Hepatocyte (in vitro differentiated cells): ENCODE results near the gene AIFM3. TPM values are rescaled to one million over a fixed set of nuclear protein-coding genes. Genes with fewer than 3 reads are reported as not detected.

Experiments
- DNase-seq: peaks from one replicate; pipeline ENCODE4 v3.0.0-alpha.2; 2016; ENCODE audit warnings: low spot score
- H2AFZ ChIP-seq: fragments of 200-600 bp; sonication (generic); 2 replicates; pipeline ENCODE4 v1.6.0; 2016; ENCODE audit warnings: antibody characterized with exemption, mild to moderate bottlenecking
- H3K27ac ChIP-seq: fragments of 200-600 bp; sonication (generic); 2 replicates; pipeline ENCODE4 v1.5.1; 2016; ENCODE audit warnings: mild to moderate bottlenecking
- H3K27me3 ChIP-seq: fragments of 200-600 bp; sonication (generic); 2 replicates; pipeline ENCODE4 v1.6.1; 2016
- H3K36me3 ChIP-seq: fragments of 200-600 bp; sonication (generic); replicated peaks from 2 replicates; pipeline ENCODE4 v1.5.1; 2016; ENCODE audit warnings: low read depth; ENCODE audit not compliant: insufficient read depth
- H3K4me1 ChIP-seq: fragments of 200-600 bp; sonication (generic); 2 replicates; pipeline ENCODE4 v1.5.1; 2016; ENCODE audit warnings: mild to moderate bottlenecking, moderate library complexity; ENCODE audit not compliant: insufficient read depth
- H3K4me2 ChIP-seq: fragments of 200-600 bp; sonication (generic); 2 replicates; pipeline ENCODE4 v1.6.0; 2016
- H3K4me3 ChIP-seq: fragments of 200-600 bp; sonication (generic); 2 replicates; pipeline ENCODE4 v1.5.1; 2016; ENCODE audit warnings: mild to moderate bottlenecking
- H3K79me2 ChIP-seq: fragments of 200-600 bp; sonication (generic); 2 replicates; pipeline ENCODE4 v1.6.0; 2017; ENCODE audit warnings: mild to moderate bottlenecking
- H3K9me2 ChIP-seq: fragments of 200-600 bp; sonication (generic); replicated peaks from 2 replicates; pipeline ENCODE4 v1.6.0; 2017; ENCODE audit warnings: mild to moderate bottlenecking; ENCODE audit not compliant: insufficient read depth
- H3K9me3 ChIP-seq: fragments of 200-600 bp; sonication (generic); 2 replicates; pipeline ENCODE4 v1.5.1; 2016; ENCODE audit warnings: low read depth, mild to moderate bottlenecking
- H4K20me1 ChIP-seq: fragments of 200-600 bp; sonication (generic); 2 replicates; pipeline ENCODE4 v1.6.0; 2016; ENCODE audit warnings: mild to moderate bottlenecking; ENCODE audit not compliant: insufficient read depth, poor library complexity, severe bottlenecking
- CTCF ChIP-seq: fragments of 200-600 bp; sonication (generic); IDR thresholded peaks from 2 replicates; pipeline ENCODE4 v1.5.1; 2016; ENCODE audit warnings: antibody characterized with exemption, mild to moderate bottlenecking; ENCODE audit not compliant: poor library complexity
- EZH2 ChIP-seq: fragments of 200-600 bp; sonication (generic); IDR thresholded peaks from 2 replicates; pipeline ENCODE4 v1.6.1; 2016; ENCODE audit warnings: antibody characterized with exemption, mild to moderate bottlenecking, borderline replicate concordance
- EZH2phosphoT487 ChIP-seq: fragments of 200-600 bp; sonication (generic); IDR thresholded peaks from one replicate; pipeline ENCODE4 v1.6.1; 2018; ENCODE audit warnings: antibody characterized with exemption, mild to moderate bottlenecking, low read depth, moderate library complexity; ENCODE audit not compliant: unreplicated experiment, severe bottlenecking
- WGBS: methylation state at CpG from one replicate; pipeline ENCODE4 v1.1.6; 2016; ENCODE audit warnings: low lambda C conversion rate; ENCODE audit errors: missing lambda C conversion rate; 5-methylcytosine and 5-hydroxymethylcytosine counted together
- polyA plus RNA-seq: library from polyadenylated mRNA; unstranded; fragments of >200 nt; fragmentation: Nextera tagmentation; extraction: Ambion mirVana; gene quantifications from 2 replicates; pipeline ENCODE4 v1.2.1, GENCODE V29; 2016
- total RNA-seq: library from RNA; depleted of rRNA; stranded (reverse); fragments of >200 nt; gene quantifications from 2 replicates; pipeline ENCODE4 v1.2.3, GENCODE V29; 2014

Gene AIFM3
- total and polyA plus RNA-seq, 2 experiments from 2014 or later = 1.7 to 3.1 TPM

- Histone ChIP-seq H3K4me1 (peaks cover 5% of the 10 kb centered on the region), H4K20me1 (no peaks in the 10 kb centered on the region), H3K79me2 (no peaks in the 10 kb centered on the region), H3K27ac (no peak overlapping the region), H3K27me3 (no peaks in the 10 kb centered on the region), H3K4me2 (no peak overlapping the region), H3K9me3 (no peaks in the 10 kb centered on the region), H3K36me3 (no peaks in the 10 kb centered on the region), H2AFZ (no peak overlapping the region), H3K9me2 (no peaks in the 10 kb centered on the region), H3K4me3 (no peak overlapping the region)
- TF ChIP-seq EZH2 = no peak
- no peak for TF ChIP-seq CTCF
- no peak for TF ChIP-seq EZH2phosphoT487
- WGBS = 77% methylated on average over 14 of the region's 14 CpGs
- DNase-seq = no peak
Measured at GRCh38 chr22:21026783-21027692, 60.0 kb downstream of the AIFM3 start.

- no peaks in the 10 kb centered on the region for H3K9me2 ChIP-seq
- no peaks in the 10 kb centered on the region for H3K27me3 ChIP-seq
- no peaks in the 10 kb centered on the region for H4K20me1 ChIP-seq
- no peak overlapping the region for H3K4me3 ChIP-seq
- 93% methylated on average over 13 of the region's 13 CpGs for WGBS
- H3K79me2 ChIP-seq = no peaks in the 10 kb centered on the region
- peak overlapping the region; percentile 91 for H3K4me2 ChIP-seq
- TF ChIP-seq EZH2phosphoT487 (no peak), EZH2 (no peak), CTCF (no peak)
- DNase-seq = no peak
- no peak overlapping the region for H2AFZ ChIP-seq
- H3K4me1 ChIP-seq = peaks cover 17% of the 10 kb centered on the region
- no peak overlapping the region for H3K27ac ChIP-seq
- no peaks in the 10 kb centered on the region for H3K36me3 ChIP-seq
- no peaks in the 10 kb centered on the region for H3K9me3 ChIP-seq
Measured at GRCh38 chr22:21028277-21029251, 61.5 kb downstream of the AIFM3 start.

- H3K4me3 ChIP-seq = no peak overlapping the region
- no peak overlapping the region for H3K27ac ChIP-seq
- no peaks in the 10 kb centered on the region for H3K36me3 ChIP-seq
- TF ChIP-seq CTCF (no peak), EZH2 (no peak), EZH2phosphoT487 (no peak)
- WGBS = 66% methylated on average over 12 of the region's 12 CpGs
- no peak for DNase-seq
- H3K4me2 ChIP-seq = peak overlapping the region; percentile 91
- peaks cover 17% of the 10 kb centered on the region for H3K4me1 ChIP-seq
- no peaks in the 10 kb centered on the region for H3K9me2 ChIP-seq
- H3K79me2 ChIP-seq = no peaks in the 10 kb centered on the region
- no peaks in the 10 kb centered on the region for H3K27me3 ChIP-seq
- H2AFZ ChIP-seq = no peak overlapping the region
- H3K9me3 ChIP-seq = no peaks in the 10 kb centered on the region
- no peaks in the 10 kb centered on the region for H4K20me1 ChIP-seq
Measured at GRCh38 chr22:21029486-21030025, 62.5 kb downstream of the AIFM3 start.
